Neural progenitor cell (in vitro differentiated cells): Measurements from ENCODE around the gene RBMX2. TPM values are rescaled to one million over a fixed set of nuclear protein-coding genes. Genes with fewer than 3 reads are reported as not detected.

ENCODE experiments used
- DNase-seq: peaks from one replicate; pipeline ENCODE4 v3.0.0-alpha.2; 2016; ENCODE audit warnings: low spot score
- H2AFZ ChIP-seq: fragments of 200-600 bp; sonication (generic); replicated peaks from 2 replicates; pipeline ENCODE4 v1.6.1; 2016; ENCODE audit warnings: antibody characterized with exemption
- H3F3A ChIP-seq: fragments of 200-600 bp; sonication (generic); 2 replicates; pipeline ENCODE4 v1.6.1; 2016; ENCODE audit warnings: antibody characterized with exemption, low read depth
- H3K27ac ChIP-seq: fragments of 200-600 bp; sonication (generic); 2 replicates; pipeline ENCODE4 v1.5.1; 2016; ENCODE audit warnings: mild to moderate bottlenecking
- H3K27me3 ChIP-seq: fragments of 200-600 bp; sonication (generic); 2 replicates; pipeline ENCODE4 v1.6.1; 2016; ENCODE audit warnings: mild to moderate bottlenecking, moderate library complexity
- H3K36me3 ChIP-seq: fragments of 200-600 bp; sonication (generic); 2 replicates; pipeline ENCODE4 v1.5.1; 2016
- H3K4me1 ChIP-seq: fragments of 200-600 bp; sonication (generic); 2 replicates; pipeline ENCODE4 v1.6.1; 2016; ENCODE audit warnings: mixed run types
- H3K4me2 ChIP-seq: fragments of 200-600 bp; sonication (generic); 2 replicates; pipeline ENCODE4 v1.6.1; 2016
- H3K4me3 ChIP-seq: fragments of 200-600 bp; sonication (generic); 2 replicates; pipeline ENCODE4 v1.5.1; 2016
- H3K79me2 ChIP-seq: fragments of 200-600 bp; sonication (generic); 2 replicates; pipeline ENCODE4 v1.6.1; 2016; ENCODE audit warnings: low read depth
- H3K9ac ChIP-seq: fragments of 200-600 bp; sonication (generic); 2 replicates; pipeline ENCODE4 v1.6.1; 2016
- H3K9me3 ChIP-seq: fragments of 200-600 bp; sonication (generic); 2 replicates; pipeline ENCODE4 v1.5.1; 2016; ENCODE audit warnings: low read depth
- H4K20me1 ChIP-seq: fragments of 200-600 bp; sonication (generic); 2 replicates; pipeline ENCODE4 v1.6.1; 2016; ENCODE audit warnings: low read depth
- H3K27ac Mint-ChIP-seq: 3 replicates; pipeline ENCODE4 v1.8.0; 2021; ENCODE audit warnings: mixed read lengths
- H3K27me3 Mint-ChIP-seq: 2 replicates; pipeline ENCODE4 v1.8.0; 2022; ENCODE audit warnings: low read depth, mild to moderate bottlenecking, inconsistent platforms, moderate library complexity, mixed read lengths; ENCODE audit not compliant: insufficient read depth
- H3K36me3 Mint-ChIP-seq: 3 replicates; pipeline ENCODE4 v1.8.0; 2021; ENCODE audit warnings: mixed read lengths
- H3K4me1 Mint-ChIP-seq: 3 replicates; pipeline ENCODE4 v1.8.0; 2021; ENCODE audit warnings: mixed read lengths
- H3K4me3 Mint-ChIP-seq: 3 replicates; pipeline ENCODE4 v1.8.0; 2021; ENCODE audit warnings: mild to moderate bottlenecking, moderate library complexity, mixed read lengths
- H3K9me3 Mint-ChIP-seq: 3 replicates; pipeline ENCODE4 v1.8.0; 2020; ENCODE audit warnings: mixed read lengths
- CTCF ChIP-seq: fragments of 200-600 bp; sonication (generic); IDR thresholded peaks from 2 replicates; pipeline ENCODE4 v1.5.1; 2017; ENCODE audit warnings: antibody characterized with exemption, mild to moderate bottlenecking
- EZH2 ChIP-seq: fragments of 200-600 bp; sonication (generic); IDR thresholded peaks from 2 replicates; pipeline ENCODE4 v1.6.1; 2017; ENCODE audit warnings: antibody characterized with exemption, mild to moderate bottlenecking, moderate library complexity
- EZH2phosphoT487 ChIP-seq: fragments of 200-600 bp; sonication (generic); IDR thresholded peaks from 2 replicates; pipeline ENCODE4 v1.6.1; 2017; ENCODE audit warnings: antibody characterized with exemption
- total RNA-seq: library from RNA; depleted of rRNA; stranded (reverse); fragments of >200 nt; gene quantifications from 2 replicates; pipeline ENCODE4 v1.2.3, GENCODE V29; 2015; ENCODE audit warnings: low replicate concordance

The RBMX2 gene
- total RNA-seq, 1 donor from 2014 or later: 35.4 TPM

GRCh38 chrX:130385520-130385919 lies 16.3 kb upstream of the RBMX2 start, which contains the start of gene GPR119:
GPR119 (minus strand) TSS chrX:130385674; CDS start chrX:130385447, 227 bp downstream.
- H3K9me3 ChIP-seq: peaks cover 4% of the 10 kb centered on the region
- no peaks in the 10 kb centered on the region for H3K4me1 ChIP-seq
- Mint-ChIP-seq H3K27ac (no peak within 1 kb of the TSS), H3K4me1 (no peaks in the 10 kb centered on the region), H3K36me3 (no peaks in the 10 kb centered on the region), H3K27me3 (peaks cover 11% of the 10 kb centered on the region), H3K9me3 (no peaks in the 10 kb centered on the region), H3K4me3 (no peak within 1 kb of the TSS)
- no peaks in the 10 kb centered on the region for H3K27me3 ChIP-seq
- no peak within 1 kb of the TSS for H3K9ac ChIP-seq
- TF ChIP-seq EZH2 (no peak), CTCF (no peak), EZH2phosphoT487 (no peak)
- no peaks in the 10 kb centered on the region for H4K20me1 ChIP-seq
- no peaks in the 10 kb centered on the region for H3F3A ChIP-seq
- H3K4me2 ChIP-seq: no peak within 1 kb of the TSS
- no peak for DNase-seq
- H3K4me3 ChIP-seq: no peak within 1 kb of the TSS
- H3K27ac ChIP-seq: no peak within 1 kb of the TSS
- H3K79me2 ChIP-seq: no peaks in the 10 kb centered on the region
- no peaks in the 10 kb centered on the region for H3K36me3 ChIP-seq
- no peak within 1 kb of the TSS for H2AFZ ChIP-seq

- no peaks in the 10 kb centered on the region for H3K27me3 ChIP-seq
- no peaks in the 10 kb centered on the region for H3K9me3 Mint-ChIP-seq
- H3K36me3 ChIP-seq: no peaks in the 10 kb centered on the region
- peaks cover 4% of the 10 kb centered on the region for H3K9me3 ChIP-seq
- H3K27ac ChIP-seq: no peak overlapping the region
- no peak overlapping the region for H3K4me3 ChIP-seq
- TF ChIP-seq EZH2: no peak
- no peak for TF ChIP-seq EZH2phosphoT487
- TF ChIP-seq CTCF: no peak
- no peak overlapping the region for H3K4me2 ChIP-seq
- H4K20me1 ChIP-seq: no peaks in the 10 kb centered on the region
- no peak overlapping the region for H3K4me3 Mint-ChIP-seq
- H3K4me1 Mint-ChIP-seq: no peaks in the 10 kb centered on the region
- no peak overlapping the region for H3K27ac Mint-ChIP-seq
- H3K79me2 ChIP-seq: no peaks in the 10 kb centered on the region
- no peaks in the 10 kb centered on the region for H3F3A ChIP-seq
- no peak overlapping the region for H3K9ac ChIP-seq
- DNase-seq: no peak
- H3K27me3 Mint-ChIP-seq: peaks cover 11% of the 10 kb centered on the region
- no peaks in the 10 kb centered on the region for H3K4me1 ChIP-seq
- no peaks in the 10 kb centered on the region for H3K36me3 Mint-ChIP-seq
- no peak overlapping the region for H2AFZ ChIP-seq
Measured at GRCh38 chrX:130386408-130386808, 15.4 kb upstream of the RBMX2 start.

GRCh38 chrX:130393451-130394074 lies 8.2 kb upstream of the RBMX2 start:
- DNase-seq: peak; percentile 65
- H3K36me3 Mint-ChIP-seq: no peaks in the 10 kb centered on the region
- no peak overlapping the region for H3K27ac ChIP-seq
- no peaks in the 10 kb centered on the region for H4K20me1 ChIP-seq
- H3K4me1 Mint-ChIP-seq: no peaks in the 10 kb centered on the region
- no peaks in the 10 kb centered on the region for H3K9me3 Mint-ChIP-seq
- peaks cover 10% of the 10 kb centered on the region for H3K27me3 ChIP-seq
- no peaks in the 10 kb centered on the region for H3K36me3 ChIP-seq
- no peaks in the 10 kb centered on the region for H3K4me1 ChIP-seq
- H3K4me3 Mint-ChIP-seq: no peak overlapping the region
- peak overlapping the region; percentile 58 for H2AFZ ChIP-seq
- no peaks in the 10 kb centered on the region for H3K79me2 ChIP-seq
- H3K4me3 ChIP-seq: no peak overlapping the region
- no peaks in the 10 kb centered on the region for H3K27me3 Mint-ChIP-seq
- TF ChIP-seq CTCF: peak; percentile 68
- TF ChIP-seq EZH2phosphoT487: no peak
- no peak overlapping the region for H3K9ac ChIP-seq
- H3K9me3 ChIP-seq: no peaks in the 10 kb centered on the region
- H3K27ac Mint-ChIP-seq: no peak overlapping the region
- H3K4me2 ChIP-seq: no peak overlapping the region
- no peaks in the 10 kb centered on the region for H3F3A ChIP-seq
